ENCODE measurements around the gene LCNL1. TPM values are rescaled to one million over a fixed set of nuclear protein-coding genes. Genes with fewer than 3 reads are reported as not detected.

LCNL1 gene
- total RNA-seq, 2 donors from 2014 or later = 1.4 to 2.2 TPM

DNA sequence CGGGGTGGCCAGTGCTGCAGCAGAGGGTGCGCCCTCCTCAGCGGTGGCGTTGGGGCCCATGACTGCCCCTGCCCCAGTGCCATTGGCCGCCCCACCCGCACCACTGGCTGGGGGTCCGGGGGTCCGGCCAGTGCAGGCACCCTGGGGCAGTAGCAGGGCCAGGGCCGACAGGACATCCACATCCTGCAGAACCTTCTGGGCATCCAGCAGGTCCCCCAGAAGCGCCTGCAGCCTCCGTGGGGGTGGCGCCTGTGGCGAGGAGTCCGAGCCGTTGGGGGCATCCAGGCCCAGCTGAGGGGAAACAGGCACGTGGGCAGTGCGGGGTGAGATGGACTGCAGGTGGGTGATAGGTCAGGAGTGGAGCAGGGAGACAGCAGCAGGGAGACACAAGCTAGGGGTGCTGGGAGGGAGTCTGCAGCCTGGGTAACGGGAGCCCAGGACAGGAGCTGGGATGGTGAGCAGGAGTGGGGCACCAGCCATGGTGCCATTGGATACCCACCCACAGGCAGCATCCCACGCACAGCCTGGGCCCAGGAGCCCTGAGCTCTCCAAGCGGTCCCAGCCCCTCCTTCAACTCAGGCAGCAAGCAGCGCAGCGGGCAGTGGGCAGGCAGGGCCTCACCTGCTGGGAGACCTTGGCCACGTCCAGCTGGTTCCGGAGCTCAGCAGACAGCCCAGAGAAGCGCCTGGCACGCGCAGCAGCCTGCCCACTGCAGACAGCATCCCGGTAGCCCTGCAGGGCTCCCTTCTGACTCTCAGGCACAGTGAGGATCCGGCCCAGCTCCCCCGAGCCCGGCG, 38.2 kb downstream of the LCNL1 start:
- no peak for DNase-seq
- H3K9ac ChIP-seq (ENCODE audit: extremely low read depth, low read length, poor library complexity, severe bottlenecking) = no peak overlapping the region
- no peaks in the 10 kb centered on the region for H3K4me1 Mint-ChIP-seq
- H3K4me3 Mint-ChIP-seq = no peak overlapping the region
- H3K36me3 ChIP-seq (ENCODE audit: control insufficient read depth, insufficient read depth, low read length) = no peaks in the 10 kb centered on the region
- no peak overlapping the region for H3K27ac ChIP-seq (ENCODE audit: low read depth, low read length)
- 94 to 95% methylated on average over 10 to 32 of the region's 32 CpGs for WGBS, 2 experiments (ENCODE audit: insufficient coverage in 1 of 2, insufficient read length in 1 of 2)
- H3K4me1 ChIP-seq (ENCODE audit: control insufficient read depth, insufficient read depth, low read length) = no peaks in the 10 kb centered on the region
- H3K36me3 Mint-ChIP-seq (ENCODE audit: low read depth) = peaks cover 5% of the 10 kb centered on the region
- TF ChIP-seq, protein P1, sequence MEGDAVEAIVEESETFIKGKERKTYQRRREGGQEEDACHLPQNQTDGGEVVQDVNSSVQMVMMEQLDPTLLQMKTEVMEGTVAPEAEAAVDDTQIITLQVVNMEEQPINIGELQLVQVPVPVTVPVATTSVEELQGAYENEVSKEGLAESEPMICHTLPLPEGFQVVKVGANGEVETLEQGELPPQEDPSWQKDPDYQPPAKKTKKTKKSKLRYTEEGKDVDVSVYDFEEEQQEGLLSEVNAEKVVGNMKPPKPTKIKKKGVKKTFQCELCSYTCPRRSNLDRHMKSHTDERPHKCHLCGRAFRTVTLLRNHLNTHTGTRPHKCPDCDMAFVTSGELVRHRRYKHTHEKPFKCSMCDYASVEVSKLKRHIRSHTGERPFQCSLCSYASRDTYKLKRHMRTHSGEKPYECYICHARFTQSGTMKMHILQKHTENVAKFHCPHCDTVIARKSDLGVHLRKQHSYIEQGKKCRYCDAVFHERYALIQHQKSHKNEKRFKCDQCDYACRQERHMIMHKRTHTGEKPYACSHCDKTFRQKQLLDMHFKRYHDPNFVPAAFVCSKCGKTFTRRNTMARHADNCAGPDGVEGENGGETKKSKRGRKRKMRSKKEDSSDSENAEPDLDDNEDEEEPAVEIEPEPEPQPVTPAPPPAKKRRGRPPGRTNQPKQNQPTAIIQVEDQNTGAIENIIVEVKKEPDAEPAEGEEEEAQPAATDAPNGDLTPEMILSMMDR (conservative IDR thresholded peaks at IDR 0.05) = no peak
- no peak overlapping the region for H3K4me3 ChIP-seq (ENCODE audit: low read length)
- H3K27ac Mint-ChIP-seq = no peak overlapping the region
- H3K27me3 Mint-ChIP-seq (ENCODE audit: insufficient read depth) = no peaks in the 10 kb centered on the region
- H3K9me3 Mint-ChIP-seq = no peaks in the 10 kb centered on the region
- H3K27me3 ChIP-seq (ENCODE audit: control insufficient read depth, insufficient read depth, low read length, poor library complexity, severe bottlenecking) = no peaks in the 10 kb centered on the region
- H3K9me3 ChIP-seq (ENCODE audit: control insufficient read depth, low read length) = no peaks in the 10 kb centered on the region

DNA sequence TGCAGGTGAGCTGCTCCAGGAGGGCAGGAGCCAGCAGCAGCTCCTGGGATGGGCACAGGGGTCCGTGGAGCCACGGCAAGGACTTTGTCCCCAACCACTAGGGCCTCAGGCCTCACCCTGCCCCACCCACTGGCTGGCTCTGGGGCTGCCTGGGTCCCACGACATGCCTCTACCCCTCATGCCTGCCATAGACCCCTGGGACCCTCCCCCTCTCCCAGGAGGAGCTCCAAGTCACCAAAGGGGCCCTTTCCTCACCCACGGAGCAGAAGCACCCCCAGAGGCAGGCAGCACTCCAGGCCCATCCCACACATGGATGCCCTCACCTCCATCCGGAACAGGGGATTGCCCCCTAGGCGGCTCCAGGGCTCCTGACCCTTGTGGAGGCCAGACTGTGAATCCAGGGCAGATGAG, 38.8 kb downstream of the LCNL1 start:
- H3K27me3 Mint-ChIP-seq (ENCODE audit: insufficient read depth) = peaks cover 1% of the 10 kb centered on the region
- Histone ChIP-seq H3K36me3 (ENCODE audit: control insufficient read depth, insufficient read depth, low read length) (no peaks in the 10 kb centered on the region), H3K4me1 (ENCODE audit: control insufficient read depth, insufficient read depth, low read length) (no peaks in the 10 kb centered on the region), H3K9me3 (ENCODE audit: control insufficient read depth, low read length) (no peaks in the 10 kb centered on the region), H3K4me3 (ENCODE audit: low read length) (no peak overlapping the region), H3K9ac (ENCODE audit: extremely low read depth, low read length, poor library complexity, severe bottlenecking) (no peak overlapping the region), H3K27ac (ENCODE audit: low read depth, low read length) (no peak overlapping the region), H3K27me3 (ENCODE audit: control insufficient read depth, insufficient read depth, low read length, poor library complexity, severe bottlenecking) (no peaks in the 10 kb centered on the region)
- WGBS, 2 experiments (ENCODE audit: insufficient coverage in 1 of 2, insufficient read length in 1 of 2) = 90 to 91% methylated on average over 2 to 6 of the region's 6 CpGs
- H3K36me3 Mint-ChIP-seq (ENCODE audit: low read depth) = peaks cover 5% of the 10 kb centered on the region
- H3K4me1 Mint-ChIP-seq = no peaks in the 10 kb centered on the region
- TF ChIP-seq, protein P1 (conservative IDR thresholded peaks at IDR 0.05) = no peak
- H3K27ac Mint-ChIP-seq = no peak overlapping the region
- H3K9me3 Mint-ChIP-seq = no peaks in the 10 kb centered on the region
- H3K4me3 Mint-ChIP-seq = no peak overlapping the region
- no peak for DNase-seq

DNA sequence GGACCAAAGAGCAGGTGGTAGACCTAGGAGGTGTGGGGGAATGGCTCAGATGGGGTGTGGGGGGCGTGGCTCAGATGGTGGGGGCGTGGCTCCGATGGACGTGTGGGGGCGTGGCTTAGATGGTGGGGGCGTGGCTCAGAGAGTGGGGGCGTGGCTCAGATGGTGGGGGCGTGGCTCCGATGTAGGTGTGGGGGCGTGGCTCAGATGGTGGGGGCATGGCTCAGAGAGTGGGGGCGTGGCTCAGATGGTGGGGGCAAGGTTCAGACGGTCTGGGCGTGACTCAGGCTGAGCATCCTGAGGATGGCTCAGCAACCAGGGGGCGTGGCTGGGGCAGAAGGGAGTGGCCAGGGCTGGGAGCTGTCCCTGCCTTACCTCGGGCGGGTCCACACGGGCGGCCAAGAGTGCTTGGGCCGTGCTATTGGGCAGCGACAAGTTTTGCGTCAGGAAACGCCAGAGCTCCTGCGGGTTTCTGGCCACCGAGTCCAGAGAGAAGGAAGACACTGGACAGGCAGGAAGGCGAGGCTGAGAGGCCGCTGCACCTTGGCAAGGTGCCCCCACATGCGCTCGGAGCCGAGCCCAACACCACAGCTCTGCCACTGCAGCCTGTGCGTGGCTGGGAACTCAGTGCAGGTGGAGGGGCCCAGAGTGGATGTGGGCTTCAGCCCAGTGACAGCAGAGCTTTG, 39.3 kb downstream of the LCNL1 start:
- peak; percentile 96 for DNase-seq
- H3K36me3 ChIP-seq (ENCODE audit: control insufficient read depth, insufficient read depth, low read length) = no peaks in the 10 kb centered on the region
- H3K9ac ChIP-seq (ENCODE audit: extremely low read depth, low read length, poor library complexity, severe bottlenecking) = no peak overlapping the region
- peaks cover 3% of the 10 kb centered on the region for H3K27me3 Mint-ChIP-seq (ENCODE audit: insufficient read depth)
- 67 to 88% methylated on average over 19 to 26 of the region's 30 CpGs for WGBS, 2 experiments (ENCODE audit: insufficient coverage in 1 of 2, insufficient read length in 1 of 2)
- no peak overlapping the region for H3K4me3 ChIP-seq (ENCODE audit: low read length)
- no peaks in the 10 kb centered on the region for H3K4me1 Mint-ChIP-seq
- no peaks in the 10 kb centered on the region for H3K9me3 Mint-ChIP-seq
- H3K27ac Mint-ChIP-seq = no peak overlapping the region
- TF ChIP-seq, protein P1 (conservative IDR thresholded peaks at IDR 0.05) = no peak
- H3K4me3 Mint-ChIP-seq = no peak overlapping the region
- H3K27ac ChIP-seq (ENCODE audit: low read depth, low read length) = no peak overlapping the region
- peaks cover under 1% of the 10 kb centered on the region for H3K36me3 Mint-ChIP-seq (ENCODE audit: low read depth)
- H3K27me3 ChIP-seq (ENCODE audit: control insufficient read depth, insufficient read depth, low read length, poor library complexity, severe bottlenecking) = peaks cover 4% of the 10 kb centered on the region
- H3K4me1 ChIP-seq (ENCODE audit: control insufficient read depth, insufficient read depth, low read length) = no peaks in the 10 kb centered on the region
- no peaks in the 10 kb centered on the region for H3K9me3 ChIP-seq (ENCODE audit: control insufficient read depth, low read length)
